HEK293 (cell line): Measurements from ENCODE around the gene ST6GALNAC6.

Experiments
- CTCF ChIA-PET: fragments of 350-600 bp; formaldehyde crosslinking; extraction: SDS; loops from one replicate; lab custom pipeline; 2021; ENCODE audit warnings: antibody characterized with exemption; lab: Yijun Ruan, JAX
- POLR2A ChIA-PET: fragments of 300-600 bp; formaldehyde crosslinking; extraction: SDS; loops from one replicate; lab custom pipeline; 2020; ENCODE audit warnings: antibody characterized with exemption, inconsistent platforms; lab: Yijun Ruan, JAX
- H3K27ac ChIP-seq: fragments of 200-500 bp; sonication (Bioruptor generic); 2 replicates; pipeline ENCODE4 v1.5.1; 2014; ENCODE audit warnings: low read depth, low read length, control low read depth, inconsistent platforms; ENCODE audit errors: extremely low read depth
- H3K36me3 ChIP-seq, 2 experiments: fragments of 200-500 bp in 1 of 2; sonication (Bioruptor generic) in 1 of 2; 1 replicate in 1 of 2; 2 replicates in 1 of 2; pipeline ENCODE4 v1.5.1; 2014 to 2017; ENCODE audit warnings: inconsistent platforms in 2 of 2, low read length in 2 of 2; ENCODE audit not compliant: control insufficient read depth in 2 of 2, insufficient read depth in 1 of 2
- H3K4me1 ChIP-seq: fragments of 200-500 bp; sonication (Bioruptor generic); 2 replicates; pipeline ENCODE4 v1.5.1; 2014; ENCODE audit warnings: mild to moderate bottlenecking, low read length, inconsistent platforms; ENCODE audit not compliant: control insufficient read depth, insufficient read depth
- H3K4me3 ChIP-seq: 2 replicates; pipeline ENCODE4 v1.5.1; 2011; ENCODE audit warnings: low read depth, mild to moderate bottlenecking, control low read depth, low read length, moderate library complexity
- H3K9me3 ChIP-seq: fragments of 200-500 bp; sonication (Bioruptor generic); 2 replicates; pipeline ENCODE4 v1.5.1; 2014; ENCODE audit warnings: low read depth, low read length, inconsistent platforms; ENCODE audit not compliant: control insufficient read depth, insufficient read depth
- BCL11B ChIP-seq: fragments of 450-650 bp; formaldehyde crosslinking; IDR thresholded peaks from 2 replicates; pipeline ENCODE4 v1.5.1; 2016; ENCODE audit warnings: low read depth, missing biosample characterization, missing genetic modification characterization
- GLIS2 ChIP-seq: fragments of 450-650 bp; formaldehyde crosslinking; IDR thresholded peaks from 2 replicates; pipeline ENCODE4 v1.5.1; 2016; ENCODE audit warnings: missing biosample characterization, missing genetic modification characterization
- MZF1 ChIP-seq: fragments of 450-650 bp; formaldehyde crosslinking; IDR thresholded peaks from 2 replicates; pipeline ENCODE4 v1.5.1; 2017; ENCODE audit warnings: missing biosample characterization, missing genetic modification characterization, borderline replicate concordance
- ZBTB17 ChIP-seq: fragments of 450-650 bp; formaldehyde crosslinking; IDR thresholded peaks from 2 replicates; pipeline ENCODE4 v1.5.1; 2016; ENCODE audit warnings: missing biosample characterization, missing genetic modification characterization
- ZBTB8A ChIP-seq: fragments of 450-650 bp; formaldehyde crosslinking; IDR thresholded peaks from 2 replicates; pipeline ENCODE4 v1.5.1; 2016; ENCODE audit warnings: missing biosample characterization, missing genetic modification characterization
- ZIC2 ChIP-seq: fragments of 450-650 bp; formaldehyde crosslinking; IDR thresholded peaks from 2 replicates; pipeline ENCODE4 v1.5.1; 2016; ENCODE audit warnings: missing biosample characterization, missing genetic modification characterization
- ZNF169 ChIP-seq: fragments of 450-650 bp; formaldehyde crosslinking; IDR thresholded peaks from 2 replicates; pipeline ENCODE4 v1.5.1; 2016; ENCODE audit warnings: missing biosample characterization, missing genetic modification characterization
- ZNF239 ChIP-seq: fragments of 450-650 bp; formaldehyde crosslinking; IDR thresholded peaks from 2 replicates; pipeline ENCODE4 v1.5.1; 2016; ENCODE audit warnings: missing biosample characterization, missing genetic modification characterization
- ZNF274 ChIP-seq, 2 experiments: fragments of 200-500 bp in 1 of 2; fragments of 450-650 bp in 1 of 2; sonication (Bioruptor generic) in 1 of 2; formaldehyde crosslinking in 1 of 2; IDR thresholded peaks; 2 replicates each; pipeline versions ENCODE4 v1.5.1 to v1.6.1; 2014 to 2016; ENCODE audit warnings: borderline replicate concordance in 1 of 2, inconsistent platforms in 1 of 2, low read length in 1 of 2, missing biosample characterization in 1 of 2, missing genetic modification characterization in 1 of 2
- ZNF561 ChIP-seq: fragments of 450-650 bp; IDR thresholded peaks from 2 replicates; pipeline ENCODE4 v1.5.1; 2018; ENCODE audit warnings: missing biosample characterization, missing genetic modification characterization, borderline replicate concordance
- ZNF677 ChIP-seq: fragments of 450-650 bp; IDR thresholded peaks from 2 replicates; pipeline ENCODE4 v1.5.0; 2018; ENCODE audit warnings: missing biosample characterization, mild to moderate bottlenecking, missing genetic modification characterization, moderate library complexity
- TF ChIP-seq, protein P1 (sequence below): fragments of 450-650 bp; formaldehyde crosslinking; IDR thresholded peaks from 2 replicates; pipeline ENCODE4 v1.5.1; 2016; ENCODE audit warnings: missing biosample characterization, missing genetic modification characterization
- TF ChIP-seq, protein P2 (sequence below): fragments of 450-650 bp; formaldehyde crosslinking; IDR thresholded peaks from 2 replicates; pipeline ENCODE4 v1.5.0; 2017; ENCODE audit warnings: missing biosample characterization, missing genetic modification characterization, borderline replicate concordance
- TF ChIP-seq, protein P3 (sequence below): fragments of 450-650 bp; formaldehyde crosslinking; IDR thresholded peaks from 2 replicates; pipeline ENCODE4 v1.5.1; 2016; ENCODE audit warnings: missing biosample characterization, missing genetic modification characterization, low read depth
- TF ChIP-seq, protein P4 (sequence below): fragments of 450-650 bp; formaldehyde crosslinking; conservative IDR thresholded peaks from 2 replicates; pipeline ENCODE4 v1.5.1; 2016; ENCODE audit warnings: low read depth, missing biosample characterization, missing genetic modification characterization

ST6GALNAC6 gene

DNA sequence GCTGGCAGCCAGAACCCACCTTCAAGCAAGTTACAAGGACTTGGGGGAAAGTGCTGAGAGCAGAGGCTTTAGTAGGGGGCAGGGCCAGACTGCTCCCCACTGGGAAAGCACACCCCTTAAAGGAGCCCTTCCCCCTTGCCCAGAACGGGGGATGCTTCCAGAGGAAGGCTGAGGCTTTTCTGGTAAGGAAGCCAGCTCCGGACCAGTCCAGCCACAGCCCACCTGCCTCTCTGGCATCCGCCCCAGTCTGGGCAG lies 42.5 kb upstream of the ST6GALNAC6 start:
- Histone ChIP-seq H3K4me1 (peaks cover 3% of the 10 kb centered on the region; the same call in 1 of the 2 replicates), H3K36me3 (peaks cover 0 to 35% of the 10 kb centered on the region in 2 experiments; a peak in 1 of 3 replicates), H3K4me3 (no peak overlapping the region), H3K9me3 (no peaks in the 10 kb centered on the region), H3K27ac (no peak overlapping the region)
- TF ChIP-seq ZIC2 (tag by site-specific recombination) (0 out of 2 replicates have a peak, but pooled peaks have one; percentile 4), ZNF677 (no peak), ZNF169 (tag by site-specific recombination) (no peak), ZBTB17 (tag by site-specific recombination) (no peak)
- CTCF ChIA-PET, result interaction anchor here (0.6 to 8.1 kb wide), 22 partner anchors 8 to 211 kb away, joined by 3 to 165 read pairs (median 6); partner anchors contain the start of genes EEIG1 and PIP5KL1
- POLR2A ChIA-PET, result interaction anchor here (2.8 kb wide), 1 partner anchor 38 kb away, joined by 12 read pairs; the partner anchor contains the start of gene EEIG1

DNA sequence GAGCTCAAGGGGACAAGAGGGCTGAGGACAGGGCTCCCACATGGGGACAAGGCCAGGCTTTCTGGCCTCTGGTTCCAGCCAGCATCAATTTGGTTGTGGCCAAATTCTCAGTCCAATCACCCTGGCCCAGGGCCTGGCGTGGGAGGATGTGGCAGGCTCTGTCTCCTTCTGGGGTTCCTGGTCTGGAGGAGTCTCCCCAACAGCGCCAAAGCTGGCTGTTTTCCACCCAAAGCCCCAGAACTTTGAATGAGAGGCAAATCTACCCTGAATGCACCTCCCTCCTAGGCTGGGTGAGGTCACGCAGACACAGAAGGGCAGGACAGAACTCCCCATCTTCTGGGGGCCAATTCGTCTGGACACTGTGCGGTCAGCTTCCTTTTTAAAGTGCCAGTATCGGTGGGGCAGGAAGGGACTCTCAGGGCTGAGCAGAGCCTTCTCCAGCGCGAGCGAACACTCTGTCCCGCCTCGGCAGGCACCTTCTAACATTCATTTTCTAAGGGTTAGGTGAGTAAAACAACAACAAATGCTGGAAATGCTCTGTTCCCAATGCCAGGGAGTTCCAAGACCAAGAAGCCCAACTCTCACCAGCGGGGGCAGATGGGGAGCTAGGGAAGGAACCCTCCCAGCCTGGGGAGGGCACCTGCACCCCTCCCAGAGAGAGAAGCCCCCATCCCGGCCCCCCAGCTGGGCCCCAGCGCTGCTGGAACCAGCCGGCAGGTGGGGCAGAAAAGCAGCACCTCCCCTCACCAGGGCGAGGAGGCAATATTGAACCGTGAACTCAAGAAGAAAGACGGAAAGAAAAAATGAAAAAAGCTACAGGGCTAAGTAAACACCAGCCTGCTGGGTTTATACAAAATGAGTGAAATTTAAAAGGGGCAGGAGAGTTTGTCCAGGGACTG lies 41.9 kb upstream of the ST6GALNAC6 start:
- H3K27ac ChIP-seq, result no peak overlapping the region
- H3K4me1 ChIP-seq, result peaks cover 3% of the 10 kb centered on the region; the same call in 1 of the 2 replicates
- no peak overlapping the region for H3K4me3 ChIP-seq
- ChIA-PET CTCF (interaction anchor here (0.6 to 8.1 kb wide), 20 partner anchors 9 to 212 kb away, joined by 3 to 165 read pairs (median 6); partner anchors contain the start of genes EEIG1 and PIP5KL1), POLR2A (interaction anchor here (1.0 to 2.8 kb wide), 2 partner anchors 16 to 38 kb away, joined by 3 to 12 read pairs; partner anchors contain the start of gene EEIG1)
- no peaks in the 10 kb centered on the region for H3K9me3 ChIP-seq
- TF ChIP-seq GLIS2 (tag by site-specific recombination), result 0 out of 2 replicates have a peak, but pooled peaks have one; percentile 14
- TF ChIP-seq ZIC2 (tag by site-specific recombination), result peak; percentile 23
- no peak for TF ChIP-seq MZF1
- no peak for TF ChIP-seq ZNF239 (tag by site-specific recombination)
- H3K36me3 ChIP-seq, result peaks cover 0 to 38% of the 10 kb centered on the region in 2 experiments; a peak in 1 of 3 replicates

DNA sequence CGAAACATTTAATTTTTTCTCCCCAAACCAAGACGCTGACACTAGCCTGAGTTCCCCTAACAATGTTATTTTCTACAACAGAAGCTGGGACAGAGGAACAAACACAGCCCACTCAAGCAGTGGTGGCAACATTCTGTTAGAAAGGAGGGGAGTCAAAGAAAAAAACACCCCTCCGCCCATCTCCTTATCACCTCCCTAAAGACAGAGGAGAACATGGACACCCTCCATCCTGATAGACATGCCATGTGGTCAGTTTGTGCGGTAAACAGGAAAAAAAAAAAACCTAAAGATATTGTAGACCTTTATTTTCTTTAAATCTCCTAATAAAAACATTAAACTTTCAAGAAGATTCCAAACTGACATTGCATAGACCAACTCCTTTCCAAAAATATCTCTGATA lies 41.2 kb upstream of the ST6GALNAC6 start:
- H3K9me3 ChIP-seq, result no peaks in the 10 kb centered on the region
- no peak overlapping the region for H3K27ac ChIP-seq
- ChIA-PET CTCF (interaction anchor here (0.9 to 8.1 kb wide), 7 partner anchors 10 to 177 kb away, joined by 3 to 165 read pairs (median 36); partner anchors contain the start of gene EEIG1), POLR2A (interaction anchor here (1.0 kb wide), 1 partner anchor 17 kb away, joined by 3 read pairs; no protein-coding TSS in a partner anchor)
- H3K36me3 ChIP-seq, result peaks cover 0 to 44% of the 10 kb centered on the region in 2 experiments; a peak in 1 of 3 replicates
- H3K4me3 ChIP-seq, result no peak overlapping the region
- H3K4me1 ChIP-seq, result peaks cover 5% of the 10 kb centered on the region; the same call in 1 of the 2 replicates
- TF ChIP-seq ZBTB8A (no peak), ZNF169 (tag by site-specific recombination) (no peak)
- TF ChIP-seq, protein P1, sequence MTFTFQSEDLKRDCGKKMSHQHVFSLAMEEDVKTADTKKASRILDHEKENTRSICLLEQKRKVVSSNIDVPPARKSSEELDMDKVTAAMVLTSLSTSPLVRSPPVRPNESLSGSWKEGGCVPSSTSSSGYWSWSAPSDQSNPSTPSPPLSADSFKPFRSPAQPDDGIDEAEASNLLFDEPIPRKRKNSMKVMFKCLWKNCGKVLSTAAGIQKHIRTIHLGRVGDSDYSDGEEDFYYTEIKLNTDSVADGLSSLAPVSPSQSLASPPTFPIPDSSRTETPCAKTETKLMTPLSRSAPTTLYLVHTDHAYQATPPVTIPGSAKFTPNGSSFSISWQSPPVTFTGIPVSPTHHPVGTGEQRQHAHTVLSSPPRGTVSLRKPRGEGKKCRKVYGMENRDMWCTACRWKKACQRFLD, result no peak

DNA sequence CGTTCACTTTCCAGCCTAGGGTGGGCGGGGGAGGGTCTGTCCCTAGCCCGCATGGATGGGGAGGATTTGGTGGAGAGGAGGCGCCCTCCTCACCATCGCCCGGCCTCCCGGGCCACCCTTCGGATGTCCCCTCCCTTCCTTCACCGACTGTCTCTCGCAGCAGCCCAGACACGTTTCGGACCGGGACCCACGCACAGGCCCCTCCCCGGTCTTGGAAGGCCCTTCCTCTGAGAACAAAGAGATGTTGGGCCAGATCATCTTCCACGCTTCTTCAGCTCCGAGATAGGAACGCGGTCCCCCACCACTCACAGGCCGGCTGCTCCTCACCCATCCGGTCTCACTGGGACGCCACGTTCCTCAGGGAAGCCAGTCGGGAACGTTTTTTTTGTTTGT lies 38.9 kb upstream of the ST6GALNAC6 start:
- peaks cover 0 to 38% of the 10 kb centered on the region in 2 experiments; a peak in 1 of 3 replicates for H3K36me3 ChIP-seq
- H3K4me3 ChIP-seq, result no peak overlapping the region
- ChIA-PET POLR2A (no interaction called here), CTCF (interaction anchor here (7.0 to 8.1 kb wide), 2 partner anchors 42 to 97 kb away, joined by 94 to 165 read pairs; partner anchors contain the start of gene EEIG1)
- 0 out of 2 replicates have a peak, but pooled peaks cover 2% of the 10 kb centered on the region for H3K4me1 ChIP-seq
- no peak overlapping the region for H3K27ac ChIP-seq
- no peaks in the 10 kb centered on the region for H3K9me3 ChIP-seq
- TF ChIP-seq MZF1, result no peak
- TF ChIP-seq, protein P2, sequence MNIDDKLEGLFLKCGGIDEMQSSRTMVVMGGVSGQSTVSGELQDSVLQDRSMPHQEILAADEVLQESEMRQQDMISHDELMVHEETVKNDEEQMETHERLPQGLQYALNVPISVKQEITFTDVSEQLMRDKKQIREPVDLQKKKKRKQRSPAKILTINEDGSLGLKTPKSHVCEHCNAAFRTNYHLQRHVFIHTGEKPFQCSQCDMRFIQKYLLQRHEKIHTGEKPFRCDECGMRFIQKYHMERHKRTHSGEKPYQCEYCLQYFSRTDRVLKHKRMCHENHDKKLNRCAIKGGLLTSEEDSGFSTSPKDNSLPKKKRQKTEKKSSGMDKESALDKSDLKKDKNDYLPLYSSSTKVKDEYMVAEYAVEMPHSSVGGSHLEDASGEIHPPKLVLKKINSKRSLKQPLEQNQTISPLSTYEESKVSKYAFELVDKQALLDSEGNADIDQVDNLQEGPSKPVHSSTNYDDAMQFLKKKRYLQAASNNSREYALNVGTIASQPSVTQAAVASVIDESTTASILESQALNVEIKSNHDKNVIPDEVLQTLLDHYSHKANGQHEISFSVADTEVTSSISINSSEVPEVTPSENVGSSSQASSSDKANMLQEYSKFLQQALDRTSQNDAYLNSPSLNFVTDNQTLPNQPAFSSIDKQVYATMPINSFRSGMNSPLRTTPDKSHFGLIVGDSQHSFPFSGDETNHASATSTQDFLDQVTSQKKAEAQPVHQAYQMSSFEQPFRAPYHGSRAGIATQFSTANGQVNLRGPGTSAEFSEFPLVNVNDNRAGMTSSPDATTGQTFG (tag by site-specific recombination), result no peak
- TF ChIP-seq ZNF274 (IDR thresholded peaks at IDR 0.05; ENCODE audit: low read length), result no peak
- TF ChIP-seq ZNF274 (tag by site-specific recombination; IDR thresholded peaks at IDR 0.05; ENCODE audit: borderline replicate concordance), result no peak
- TF ChIP-seq ZNF561 (tag by site-specific recombination), result no peak
- TF ChIP-seq, protein P3, sequence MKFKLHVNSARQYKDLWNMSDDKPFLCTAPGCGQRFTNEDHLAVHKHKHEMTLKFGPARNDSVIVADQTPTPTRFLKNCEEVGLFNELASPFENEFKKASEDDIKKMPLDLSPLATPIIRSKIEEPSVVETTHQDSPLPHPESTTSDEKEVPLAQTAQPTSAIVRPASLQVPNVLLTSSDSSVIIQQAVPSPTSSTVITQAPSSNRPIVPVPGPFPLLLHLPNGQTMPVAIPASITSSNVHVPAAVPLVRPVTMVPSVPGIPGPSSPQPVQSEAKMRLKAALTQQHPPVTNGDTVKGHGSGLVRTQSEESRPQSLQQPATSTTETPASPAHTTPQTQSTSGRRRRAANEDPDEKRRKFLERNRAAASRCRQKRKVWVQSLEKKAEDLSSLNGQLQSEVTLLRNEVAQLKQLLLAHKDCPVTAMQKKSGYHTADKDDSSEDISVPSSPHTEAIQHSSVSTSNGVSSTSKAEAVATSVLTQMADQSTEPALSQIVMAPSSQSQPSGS (tag by site-specific recombination), result no peak
- TF ChIP-seq, protein P4, sequence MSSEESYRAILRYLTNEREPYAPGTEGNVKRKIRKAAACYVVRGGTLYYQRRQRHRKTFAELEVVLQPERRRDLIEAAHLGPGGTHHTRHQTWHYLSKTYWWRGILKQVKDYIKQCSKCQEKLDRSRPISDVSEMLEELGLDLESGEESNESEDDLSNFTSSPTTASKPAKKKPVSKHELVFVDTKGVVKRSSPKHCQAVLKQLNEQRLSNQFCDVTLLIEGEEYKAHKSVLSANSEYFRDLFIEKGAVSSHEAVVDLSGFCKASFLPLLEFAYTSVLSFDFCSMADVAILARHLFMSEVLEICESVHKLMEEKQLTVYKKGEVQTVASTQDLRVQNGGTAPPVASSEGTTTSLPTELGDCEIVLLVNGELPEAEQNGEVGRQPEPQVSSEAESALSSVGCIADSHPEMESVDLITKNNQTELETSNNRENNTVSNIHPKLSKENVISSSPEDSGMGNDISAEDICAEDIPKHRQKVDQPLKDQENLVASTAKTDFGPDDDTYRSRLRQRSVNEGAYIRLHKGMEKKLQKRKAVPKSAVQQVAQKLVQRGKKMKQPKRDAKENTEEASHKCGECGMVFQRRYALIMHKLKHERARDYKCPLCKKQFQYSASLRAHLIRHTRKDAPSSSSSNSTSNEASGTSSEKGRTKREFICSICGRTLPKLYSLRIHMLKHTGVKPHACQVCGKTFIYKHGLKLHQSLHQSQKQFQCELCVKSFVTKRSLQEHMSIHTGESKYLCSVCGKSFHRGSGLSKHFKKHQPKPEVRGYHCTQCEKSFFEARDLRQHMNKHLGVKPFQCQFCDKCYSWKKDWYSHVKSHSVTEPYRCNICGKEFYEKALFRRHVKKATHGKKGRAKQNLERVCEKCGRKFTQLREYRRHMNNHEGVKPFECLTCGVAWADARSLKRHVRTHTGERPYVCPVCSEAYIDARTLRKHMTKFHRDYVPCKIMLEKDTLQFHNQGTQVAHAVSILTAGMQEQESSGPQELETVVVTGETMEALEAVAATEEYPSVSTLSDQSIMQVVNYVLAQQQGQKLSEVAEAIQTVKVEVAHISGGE, result no peak
- no peak for TF ChIP-seq BCL11B (tag by site-specific recombination)
